Tibial nerve (tissue), 4 donors: ENCODE measurements around the gene ALDH3B1. TPM values are rescaled to one million over a fixed set of nuclear protein-coding genes. Genes with fewer than 3 reads are reported as not detected.
"Not testable (repeated sequence)": the region's sequence is repeated elsewhere in the genome, so short reads cannot be mapped to it uniquely, and the experiment has no call there.

Experiments used
- DNase-seq, 2 donors: peaks; one replicate each; pipeline ENCODE4 v3.0.0-alpha.2; 2019; ENCODE audit warnings: low spot score in 2 of 2
- H3K27ac ChIP-seq, 4 donors: fragments of 200-600 bp; sonication (generic) in 3 of 4; one replicate each; pipeline ENCODE4 v1.5.1; 2017 to 2019; ENCODE audit warnings: mild to moderate bottlenecking in 1 of 4
- H3K27me3 ChIP-seq, 2 donors: fragments of 200-600 bp; sonication (generic) in 1 of 2; one replicate each; pipeline versions ENCODE4 v1.5.1 to v1.6.0; 2017 to 2019
- H3K36me3 ChIP-seq, 3 donors: fragments of 200-600 bp; sonication (generic); one replicate each; pipeline ENCODE4 v1.5.1; 2018 to 2019
- H3K4me1 ChIP-seq, 4 donors: fragments of 200-600 bp; sonication (generic) in 3 of 4; one replicate each; pipeline ENCODE4 v1.5.1; 2017 to 2019
- H3K4me3 ChIP-seq, 4 donors: fragments of 200-600 bp; sonication (generic) in 3 of 4; one replicate each; pipeline ENCODE4 v1.5.1; 2017 to 2019; ENCODE audit warnings: mild to moderate bottlenecking in 1 of 4, moderate library complexity in 1 of 4
- H3K9me3 ChIP-seq, 4 donors: fragments of 200-600 bp; sonication (generic) in 3 of 4; one replicate each; pipeline ENCODE4 v1.5.1; 2017 to 2019
- EP300 ChIP-seq, 2 donors: sonication (generic); formaldehyde crosslinking; IDR thresholded peaks; one replicate each; pipeline ENCODE4 v1.6.1; 2017; ENCODE audit warnings: antibody characterized with exemption in 2 of 2, mild to moderate bottlenecking in 1 of 2
- POLR2A ChIP-seq, 2 donors: fragments of 450-650 bp; IDR thresholded peaks; one replicate each; pipeline ENCODE4 v1.6.1; 2017; ENCODE audit warnings: antibody characterized with exemption in 2 of 2, mild to moderate bottlenecking in 2 of 2, moderate library complexity in 2 of 2
- WGBS, 2 donors: methylation state at CpG; one replicate each; pipeline ENCODE4 v1.1.5; 2018; 5-methylcytosine and 5-hydroxymethylcytosine counted together
- total RNA-seq, 4 donors: library from RNA; depleted of rRNA; stranded (reverse); fragments of >200 nt; gene quantifications; one replicate each; pipeline ENCODE4 v1.1.0, GENCODE V29; 2016
- TF ChIP-seq, protein P1 (sequence below), 5 experiments: fragments of 200-600 bp in 3 of 5; fragments of 450-650 bp in 2 of 5; sonication (generic) in 3 of 5; IDR thresholded peaks; one replicate each; pipeline ENCODE4 v1.5.1; 2016 to 2019; ENCODE audit warnings: antibody characterized with exemption in 5 of 5, mild to moderate bottlenecking in 3 of 5, moderate library complexity in 2 of 5

Gene ALDH3B1, protein sequence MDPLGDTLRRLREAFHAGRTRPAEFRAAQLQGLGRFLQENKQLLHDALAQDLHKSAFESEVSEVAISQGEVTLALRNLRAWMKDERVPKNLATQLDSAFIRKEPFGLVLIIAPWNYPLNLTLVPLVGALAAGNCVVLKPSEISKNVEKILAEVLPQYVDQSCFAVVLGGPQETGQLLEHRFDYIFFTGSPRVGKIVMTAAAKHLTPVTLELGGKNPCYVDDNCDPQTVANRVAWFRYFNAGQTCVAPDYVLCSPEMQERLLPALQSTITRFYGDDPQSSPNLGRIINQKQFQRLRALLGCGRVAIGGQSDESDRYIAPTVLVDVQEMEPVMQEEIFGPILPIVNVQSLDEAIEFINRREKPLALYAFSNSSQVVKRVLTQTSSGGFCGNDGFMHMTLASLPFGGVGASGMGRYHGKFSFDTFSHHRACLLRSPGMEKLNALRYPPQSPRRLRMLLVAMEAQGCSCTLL
- total RNA-seq, result 100 to 1,000 TPM in 1 of 4 donors, 10 to 100 TPM in 3; 80.4 to 137 (median 91.8) TPM

DNA sequence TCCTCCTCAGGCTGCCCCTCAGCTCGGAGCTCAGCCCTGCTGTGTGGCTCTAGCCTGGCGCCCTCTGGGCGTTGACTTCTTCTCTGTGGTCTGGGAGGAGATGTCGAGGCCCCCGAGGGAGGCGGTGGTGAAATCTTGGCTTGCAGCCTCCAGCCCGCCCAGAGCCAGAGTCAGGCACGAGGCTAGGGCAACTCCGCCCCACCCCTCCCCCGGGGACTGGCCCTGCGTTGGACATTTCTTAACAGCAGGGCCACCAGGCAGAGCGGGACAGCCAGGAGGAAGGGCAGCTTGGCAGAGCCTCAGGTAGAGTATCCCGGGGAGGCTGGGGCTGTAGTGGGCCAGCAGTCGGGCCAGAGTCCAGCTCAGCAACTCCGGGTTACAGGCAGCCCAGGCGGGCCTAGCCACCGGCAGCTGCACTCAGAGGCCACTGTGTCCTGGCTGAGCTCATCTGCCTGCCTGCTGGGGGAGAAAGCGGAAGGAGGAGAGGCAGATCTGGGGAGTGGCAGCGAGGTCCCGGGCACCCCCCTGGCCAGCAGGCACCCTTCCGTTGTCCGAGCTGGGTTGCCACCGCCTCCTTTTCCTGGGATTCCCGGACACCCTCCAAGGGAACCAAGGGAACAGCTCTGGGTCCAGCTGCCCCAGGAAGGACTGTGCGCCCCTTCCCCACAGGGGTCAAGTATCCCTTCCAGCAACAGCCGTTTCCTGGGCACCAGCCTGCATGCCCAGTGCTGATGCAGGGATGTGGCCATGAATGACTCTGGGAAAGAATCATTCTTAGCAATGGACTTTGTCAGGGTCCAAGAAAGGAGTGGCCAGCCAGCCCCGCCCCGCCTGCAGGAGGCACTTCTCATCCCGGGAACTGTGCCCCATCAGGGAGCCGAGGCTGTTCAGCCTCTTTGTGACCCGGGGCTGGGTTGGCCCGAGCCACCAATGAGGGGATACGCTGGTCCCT lies at the start of gene ALDH3B1:
TSS of gene ALDH3B1 (plus strand) at position 238 of the 952 bp plus-strand sequence. CDS start 4,971 bp downstream, outside the sequence.
- Histone ChIP-seq H3K9me3 (no peaks in the 10 kb centered on the region), H3K4me1 (peaks cover 0 to 77% (median 66%) of the 10 kb centered on the region in 4 donors), H3K4me3 (peak within 1 kb of the TSS; percentile 43 to 60 (median 50)), H3K36me3 (peaks cover 0 to 3% (median 0%) of the 10 kb centered on the region in 3 donors), H3K27me3 (no peaks in the 10 kb centered on the region), H3K27ac (peak within 1 kb of the TSS; percentile 93 to 98 (median 96))
- 5 to 8% methylated on average over 18 to 25 of the region's 33 CpGs for WGBS, 2 donors
- TF ChIP-seq, protein P1, sequence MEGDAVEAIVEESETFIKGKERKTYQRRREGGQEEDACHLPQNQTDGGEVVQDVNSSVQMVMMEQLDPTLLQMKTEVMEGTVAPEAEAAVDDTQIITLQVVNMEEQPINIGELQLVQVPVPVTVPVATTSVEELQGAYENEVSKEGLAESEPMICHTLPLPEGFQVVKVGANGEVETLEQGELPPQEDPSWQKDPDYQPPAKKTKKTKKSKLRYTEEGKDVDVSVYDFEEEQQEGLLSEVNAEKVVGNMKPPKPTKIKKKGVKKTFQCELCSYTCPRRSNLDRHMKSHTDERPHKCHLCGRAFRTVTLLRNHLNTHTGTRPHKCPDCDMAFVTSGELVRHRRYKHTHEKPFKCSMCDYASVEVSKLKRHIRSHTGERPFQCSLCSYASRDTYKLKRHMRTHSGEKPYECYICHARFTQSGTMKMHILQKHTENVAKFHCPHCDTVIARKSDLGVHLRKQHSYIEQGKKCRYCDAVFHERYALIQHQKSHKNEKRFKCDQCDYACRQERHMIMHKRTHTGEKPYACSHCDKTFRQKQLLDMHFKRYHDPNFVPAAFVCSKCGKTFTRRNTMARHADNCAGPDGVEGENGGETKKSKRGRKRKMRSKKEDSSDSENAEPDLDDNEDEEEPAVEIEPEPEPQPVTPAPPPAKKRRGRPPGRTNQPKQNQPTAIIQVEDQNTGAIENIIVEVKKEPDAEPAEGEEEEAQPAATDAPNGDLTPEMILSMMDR (IDR thresholded peaks at IDR 0.05), result peak in 3 of 5 experiments; percentile 9 to 49 (median 43)
- peak; percentile 82 to 84 for TF ChIP-seq POLR2A (IDR thresholded peaks at IDR 0.05)
- peak; percentile 86 to 97 for TF ChIP-seq EP300 (IDR thresholded peaks at IDR 0.05)
- peak; percentile 88 to 97 for DNase-seq

DNA sequence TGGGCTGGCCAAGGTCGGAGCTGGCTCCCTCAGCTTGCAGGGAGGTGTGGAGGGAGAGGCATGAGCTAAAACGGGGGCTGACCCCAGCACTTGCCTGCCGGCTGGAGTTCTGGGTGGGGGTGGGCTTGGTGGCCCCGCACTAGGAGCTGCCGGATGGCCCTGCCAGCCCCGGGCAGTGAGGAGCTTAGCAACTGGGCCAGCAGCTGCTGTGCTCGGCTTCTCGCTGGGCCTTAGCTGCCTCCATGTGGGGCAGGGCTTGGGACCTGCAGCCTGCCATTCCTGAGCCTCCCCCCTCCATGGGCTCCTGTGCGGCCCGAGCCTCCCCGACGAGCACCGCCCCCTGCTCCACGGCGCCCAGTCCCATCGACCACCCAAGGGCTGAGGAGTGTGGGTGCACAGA lies 46.9 kb upstream of the ALDH3B1 start:
- H3K27ac ChIP-seq, DNase-seq, H3K4me1 ChIP-seq, H3K9me3 ChIP-seq, H3K4me3 ChIP-seq, H3K27me3 ChIP-seq, H3K36me3 ChIP-seq: not testable (repeated sequence)
- WGBS, 2 donors, result 88 to 89% methylated on average over 5 to 16 of the region's 16 CpGs

DNA sequence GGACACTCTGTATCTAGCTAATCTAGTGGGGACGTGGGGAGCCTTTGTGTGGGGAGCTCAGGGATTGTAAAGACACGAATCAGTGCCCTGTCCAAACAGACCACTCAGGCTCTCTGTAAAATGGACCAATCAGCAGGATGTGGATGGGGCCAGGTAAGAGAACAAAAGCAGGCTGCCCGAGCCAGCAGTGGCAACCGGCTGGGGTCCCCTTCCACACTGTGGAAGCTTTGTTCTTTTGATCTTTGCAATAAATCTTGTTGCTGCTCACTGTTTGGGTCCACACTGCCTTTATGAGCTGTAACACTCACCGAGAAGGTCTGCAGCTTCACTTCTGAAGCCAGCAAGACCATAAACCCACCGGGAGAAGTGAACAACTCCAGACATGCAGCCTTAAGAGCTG lies 46.2 kb upstream of the ALDH3B1 start:
- 16 to 32% methylated on average over 6 of the region's 6 CpGs for WGBS, 2 donors
- H3K27ac ChIP-seq, H3K4me3 ChIP-seq, H3K27me3 ChIP-seq, DNase-seq, H3K9me3 ChIP-seq, H3K36me3 ChIP-seq, H3K4me1 ChIP-seq: not testable (repeated sequence)

DNA sequence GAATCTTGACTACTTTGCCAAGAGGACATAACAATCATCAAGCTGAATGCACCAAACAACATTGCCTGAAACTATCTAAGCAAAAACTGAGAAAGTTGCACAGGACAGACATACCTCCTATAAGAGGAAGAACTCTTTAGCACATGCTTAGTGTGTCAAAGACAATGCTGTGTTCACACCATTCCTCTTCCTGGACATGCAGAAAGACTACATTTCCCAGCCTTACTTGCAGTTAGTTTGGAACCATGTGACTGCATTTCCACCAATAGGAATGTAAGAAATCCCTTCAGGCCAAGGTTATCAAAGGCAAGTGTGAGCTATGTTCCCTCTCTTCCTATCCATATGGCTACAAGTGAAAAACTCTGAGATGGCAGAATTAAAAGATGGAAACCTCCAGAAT lies 45.4 kb upstream of the ALDH3B1 start:
- H3K27ac ChIP-seq, H3K4me1 ChIP-seq, H3K9me3 ChIP-seq, DNase-seq, H3K4me3 ChIP-seq, H3K36me3 ChIP-seq, H3K27me3 ChIP-seq: not testable (repeated sequence)

DNA sequence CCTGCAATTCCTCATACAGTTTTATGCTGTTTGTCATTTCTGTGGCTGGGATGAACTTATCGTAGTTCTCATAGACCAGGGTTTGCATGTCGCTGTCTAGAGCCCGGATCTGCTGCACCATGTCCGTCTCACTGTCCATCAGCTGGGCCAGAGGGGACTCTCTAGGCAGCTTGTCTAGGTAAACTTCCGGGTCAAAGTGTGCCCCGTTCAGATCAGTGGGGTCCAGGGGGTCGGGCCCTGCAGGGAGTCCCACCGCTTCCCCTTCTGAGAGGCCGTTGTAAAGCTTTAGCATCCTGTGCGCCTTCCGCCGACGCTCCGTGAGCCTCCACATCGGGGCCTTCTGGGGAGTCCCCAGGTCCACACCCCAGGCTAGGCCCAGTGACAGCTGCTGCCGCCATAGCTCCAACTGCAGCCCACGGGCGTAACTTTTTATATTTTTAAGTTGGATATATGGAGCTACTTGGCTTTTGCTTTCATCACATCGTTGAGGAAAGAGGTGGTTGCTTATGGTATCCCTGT lies 44.2 kb upstream of the ALDH3B1 start:
- H3K27ac ChIP-seq, H3K4me3 ChIP-seq, DNase-seq, H3K4me1 ChIP-seq, H3K36me3 ChIP-seq, H3K9me3 ChIP-seq, H3K27me3 ChIP-seq: not testable (repeated sequence)
- 90% methylated on average over 18 to 19 of the region's 19 CpGs for WGBS, 2 donors

DNA sequence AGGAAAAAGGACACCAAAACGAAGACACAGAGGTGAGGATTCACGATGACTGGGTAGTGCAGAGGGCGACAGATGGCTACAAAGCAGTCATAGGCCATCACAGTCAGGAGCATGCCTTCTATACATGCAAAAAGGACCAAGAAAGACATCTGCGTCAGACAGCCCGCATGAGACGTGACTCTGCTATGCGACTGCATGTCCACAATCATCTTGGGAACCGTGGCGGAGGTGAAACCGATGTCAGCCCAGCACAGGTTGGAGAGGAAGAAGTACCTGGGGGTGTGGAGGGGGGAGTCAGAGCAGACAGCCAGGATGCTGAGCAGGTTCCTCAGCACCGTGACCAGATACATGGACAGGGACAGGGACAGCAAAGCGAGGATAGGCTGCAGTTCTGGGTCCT lies 35.4 kb upstream of the ALDH3B1 start:
- DNase-seq, H3K4me1 ChIP-seq, H3K36me3 ChIP-seq, H3K27ac ChIP-seq, H3K27me3 ChIP-seq, H3K9me3 ChIP-seq, H3K4me3 ChIP-seq: not testable (repeated sequence)
- 82 to 86% methylated on average over 12 of the region's 12 CpGs for WGBS, 2 donors

DNA sequence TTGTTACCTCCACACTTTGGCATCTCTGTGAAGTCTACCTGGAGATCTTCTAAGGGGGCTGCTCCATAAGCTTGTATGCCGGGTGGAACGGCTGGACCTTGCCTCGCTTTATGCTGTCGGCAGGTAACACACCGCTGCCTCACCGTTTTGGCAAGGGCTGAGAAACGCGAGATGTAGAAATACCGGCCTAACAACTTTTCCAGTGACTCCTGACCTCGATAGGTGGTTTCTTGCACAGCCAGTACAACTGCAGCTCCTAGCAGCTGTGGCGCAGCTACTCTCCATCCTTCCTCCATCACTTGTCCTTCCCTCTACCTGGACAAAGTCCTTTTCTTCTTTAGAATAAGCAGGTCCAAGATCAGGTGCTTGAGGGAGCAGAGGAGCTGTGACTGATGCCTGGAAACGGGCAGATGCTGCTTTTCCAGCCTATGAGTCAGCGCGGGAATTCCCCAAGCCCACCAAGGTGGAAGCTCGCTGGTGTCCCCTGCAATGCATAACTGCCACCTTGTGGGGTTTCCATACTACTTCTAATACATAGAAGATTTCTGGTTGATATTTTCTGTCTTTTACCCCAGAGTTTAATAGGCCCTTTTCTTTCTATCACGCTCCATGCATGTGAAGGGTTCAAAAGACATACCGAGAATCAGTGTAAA lies 31.2 kb upstream of the ALDH3B1 start:
- H3K27me3 ChIP-seq, result peaks cover 0 to 11% of the 10 kb centered on the region in 2 donors
- H3K4me1 ChIP-seq, H3K9me3 ChIP-seq, H3K36me3 ChIP-seq, H3K4me3 ChIP-seq, DNase-seq, H3K27ac ChIP-seq: not testable (repeated sequence)
- WGBS, 2 donors, result 62 to 70% methylated on average over 17 of the region's 17 CpGs

DNA sequence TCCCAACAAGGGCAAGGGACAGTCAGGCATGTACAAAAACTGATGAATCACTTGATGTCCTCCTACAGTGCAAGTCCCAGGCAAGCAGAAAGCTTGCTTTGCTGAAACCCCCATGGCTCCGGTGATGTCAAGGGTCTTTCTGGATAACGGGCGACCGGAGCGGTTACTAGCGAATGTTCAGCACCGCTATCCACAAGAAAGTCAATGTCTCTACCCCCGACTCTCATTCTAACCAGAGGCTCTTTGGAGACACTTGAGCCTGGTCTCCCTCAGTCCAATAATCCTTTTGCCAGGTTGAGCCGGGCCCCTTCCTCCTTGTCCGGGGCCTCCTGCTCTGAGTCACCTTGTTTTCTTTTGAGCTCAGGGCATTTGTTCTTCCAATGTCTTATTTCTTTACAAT lies 28.9 kb upstream of the ALDH3B1 start:
- H3K36me3 ChIP-seq, H3K4me3 ChIP-seq, DNase-seq, H3K27ac ChIP-seq, H3K9me3 ChIP-seq, H3K4me1 ChIP-seq: not testable (repeated sequence)
- 79 to 86% methylated on average over 10 of the region's 10 CpGs for WGBS, 2 donors
- H3K27me3 ChIP-seq, result peaks cover 0 to 15% of the 10 kb centered on the region in 2 donors

DNA sequence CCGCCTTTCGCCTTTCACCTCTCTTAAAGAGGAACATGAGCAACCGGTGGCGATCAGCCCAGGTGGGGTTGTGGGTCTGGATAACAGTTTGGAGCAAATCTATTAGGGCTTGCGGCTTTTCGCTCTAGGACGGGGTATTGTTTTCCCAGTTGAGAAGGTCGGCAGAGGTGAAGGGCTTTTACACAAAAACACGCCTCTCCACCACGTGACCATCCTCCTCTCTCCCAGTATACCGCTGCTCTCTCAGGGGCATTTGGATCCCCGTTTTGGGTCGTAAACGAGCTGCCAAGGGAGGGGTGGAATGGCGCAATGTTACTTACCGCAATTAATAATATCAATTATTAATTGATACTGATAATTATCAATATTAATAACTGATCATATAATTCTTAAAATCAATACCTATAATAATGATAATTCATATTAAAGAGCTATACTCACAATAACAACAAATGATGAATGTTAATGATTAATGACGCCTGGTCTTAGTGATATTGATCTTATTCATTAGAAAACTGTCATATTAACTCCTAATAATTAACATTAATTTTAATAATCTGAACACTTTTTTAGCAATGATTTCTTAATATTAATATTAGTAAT lies 27.8 kb upstream of the ALDH3B1 start:
- H3K27ac ChIP-seq, H3K9me3 ChIP-seq, H3K4me3 ChIP-seq, DNase-seq, H3K4me1 ChIP-seq, H3K36me3 ChIP-seq: not testable (repeated sequence)
- 61 to 72% methylated on average over 17 of the region's 17 CpGs for WGBS, 2 donors
- H3K27me3 ChIP-seq, result peaks cover 0 to 16% of the 10 kb centered on the region in 2 donors
